Body of pancreas (tissue), 4 donors: ENCODE data around the gene DYRK3.

Source experiments
- CTCF ChIP-seq, 7 experiments: fragments of 450-650 bp in 4 of 7; fragments of 200-600 bp in 3 of 7; sonication (generic) in 3 of 7; IDR thresholded peaks; one replicate each; pipeline ENCODE4 v1.5.1; 2016 to 2019; ENCODE audit warnings: antibody characterized with exemption in 7 of 7
- POLR2A ChIP-seq, 3 donors: fragments of 450-650 bp; IDR thresholded peaks; one replicate each; pipeline ENCODE4 v1.6.1; 2016; ENCODE audit warnings: antibody characterized with exemption in 3 of 3, mild to moderate bottlenecking in 2 of 3

GRCh38 chr1:206693029-206693428 lies 57.7 kb downstream of the DYRK3 start:
- TF ChIP-seq CTCF (IDR thresholded peaks at IDR 0.05) (no peak), POLR2A (IDR thresholded peaks at IDR 0.05) (no peak)
